SK-N-SH (cell line): ENCODE data around the gene GSTO1. TPM values are rescaled to one million over a fixed set of nuclear protein-coding genes. Genes with fewer than 3 reads are reported as not detected.

Source experiments
- CTCF ChIA-PET: fragments of 300-600, 350-600 bp; formaldehyde crosslinking; extraction: SDS; loops from one replicate; lab custom pipeline; 2021; lab: Yijun Ruan, JAX
- POLR2A ChIA-PET: fragments of 350-600 bp; sonication (Branson Sonifier 250); formaldehyde crosslinking; extraction: SDS; loops from one replicate; lab custom pipeline; 2020; ENCODE audit warnings: antibody characterized with exemption, inconsistent platforms; lab: Yijun Ruan, JAX
- DNase-seq: peaks from one replicate; pipeline ENCODE4 v3.0.0; 2012
- H2AFZ ChIP-seq: fragments of 200-600 bp; sonication (generic); 2 replicates; pipeline ENCODE4 v1.8.1; 2016; ENCODE audit warnings: antibody characterized with exemption, mild to moderate bottlenecking, low read depth
- H3F3A ChIP-seq: fragments of 200-600 bp; sonication (generic); replicated peaks from 2 replicates; pipeline ENCODE3; 2016; ENCODE audit warnings: antibody characterized with exemption, mild to moderate bottlenecking; ENCODE audit not compliant: insufficient read depth
- H3K27ac ChIP-seq, 2 experiments: fragments of 200-500 bp in 1 of 2; fragments of 200-600 bp in 1 of 2; sonication (Bioruptor generic) in 1 of 2; sonication (generic), shearing (Covaris generic) in 1 of 2; 2 replicates each; pipeline versions ENCODE4 v1.5.1 to v1.6.1; 2014 to 2016; ENCODE audit warnings: low read depth in 2 of 2, inconsistent platforms in 1 of 2, low read length in 1 of 2, mild to moderate bottlenecking in 1 of 2, mixed read lengths in 1 of 2
- H3K27me3 ChIP-seq: fragments of 200-600 bp; sonication (generic), shearing (Covaris generic); 2 replicates; pipeline ENCODE4 v1.6.1; 2016; ENCODE audit warnings: mixed run types; ENCODE audit not compliant: insufficient read depth
- H3K36me3 ChIP-seq, 2 experiments: fragments of 200-500 bp in 1 of 2; fragments of 200-600 bp in 1 of 2; sonication (Bioruptor generic) in 1 of 2; sonication (generic) in 1 of 2; replicated peaks in 1 of 2; 2 replicates each; pipeline versions ENCODE3 to v1.5.1; 2014 to 2016; ENCODE audit warnings: low read length in 1 of 2, mild to moderate bottlenecking in 1 of 2; ENCODE audit not compliant: insufficient read depth in 2 of 2, control insufficient read depth in 1 of 2
- H3K4me1 ChIP-seq, 2 experiments: fragments of 200-500 bp in 1 of 2; fragments of 200-600 bp in 1 of 2; sonication (Bioruptor generic) in 1 of 2; sonication (generic), shearing (Covaris generic) in 1 of 2; 2 replicates each; pipeline versions ENCODE4 v1.5.1 to v1.6.1; 2014 to 2016; ENCODE audit warnings: low read depth in 1 of 2, low read length in 1 of 2, mixed run types in 1 of 2; ENCODE audit not compliant: insufficient read depth in 2 of 2, control insufficient read depth in 1 of 2
- H3K4me2 ChIP-seq: fragments of 200-600 bp; sonication (generic), shearing (Covaris generic); 2 replicates; pipeline ENCODE4 v1.6.1; 2017; ENCODE audit warnings: mixed run types
- H3K4me3 ChIP-seq, 2 experiments: fragments of 200-500 bp in 1 of 2; fragments of 200-600 bp in 1 of 2; sonication (Bioruptor generic) in 1 of 2; sonication (generic), shearing (Covaris generic) in 1 of 2; 2 replicates each; pipeline versions ENCODE4 v1.5.1 to v1.8.1; 2014 to 2016; ENCODE audit warnings: low read depth in 2 of 2, inconsistent platforms in 1 of 2, low read length in 1 of 2, mild to moderate bottlenecking in 1 of 2, mixed read lengths in 1 of 2, moderate library complexity in 1 of 2
- H3K79me2 ChIP-seq: fragments of 200-600 bp; sonication (generic); 2 replicates; pipeline ENCODE4 v1.8.1; 2017; ENCODE audit warnings: mild to moderate bottlenecking; ENCODE audit not compliant: insufficient read depth
- H3K9ac ChIP-seq: fragments of 200-600 bp; sonication (generic); 2 replicates; pipeline ENCODE4 v1.6.1; 2017; ENCODE audit warnings: mixed run types
- H3K9me2 ChIP-seq: fragments of 200-600 bp; sonication (generic); 2 replicates; pipeline ENCODE4 v1.6.1; 2017; ENCODE audit warnings: mixed run types
- H3K9me3 ChIP-seq: fragments of 200-600 bp; sonication (generic); 2 replicates; pipeline ENCODE4 v1.6.1; 2017; ENCODE audit warnings: mixed run types, mild to moderate bottlenecking, moderate library complexity
- H4K20me1 ChIP-seq: fragments of 200-600 bp; sonication (generic); 2 replicates; pipeline ENCODE4 v1.6.1; 2017; ENCODE audit warnings: mild to moderate bottlenecking, mixed run types; ENCODE audit not compliant: insufficient read depth
- EP300 ChIP-seq, 2 experiments: IDR thresholded peaks; 2 replicates each; pipeline versions ENCODE4 v1.4.0 to v1.6.1; 2012; ENCODE audit warnings: borderline replicate concordance in 1 of 2, low read depth in 1 of 2, low read length in 1 of 2
- EZH2phosphoT487 ChIP-seq: fragments of 200-600 bp; sonication (generic); IDR thresholded peaks from 2 replicates; pipeline ENCODE4 v1.6.1; 2017; ENCODE audit warnings: low read depth, mixed run types, mild to moderate bottlenecking, antibody characterized with exemption, moderate library complexity, borderline replicate concordance
- FOSL2 ChIP-seq: IDR thresholded peaks from 2 replicates; pipeline ENCODE4 v1.4.0; 2012; ENCODE audit warnings: low read depth, mild to moderate bottlenecking, moderate library complexity, borderline replicate concordance
- MEF2A ChIP-seq: IDR thresholded peaks from 2 replicates; pipeline ENCODE4 v1.4.0; 2012; ENCODE audit warnings: low read depth, borderline replicate concordance
- NRF1 ChIP-seq: IDR thresholded peaks from 2 replicates; pipeline ENCODE4 v1.6.1; 2012; ENCODE audit warnings: low read depth, mild to moderate bottlenecking, low read length
- PBX3 ChIP-seq: IDR thresholded peaks from 2 replicates; pipeline ENCODE4; 2012
- REST ChIP-seq: IDR thresholded peaks from 2 replicates; pipeline ENCODE4 v1.6.1; 2012; ENCODE audit warnings: mild to moderate bottlenecking, low read depth, low read length, moderate library complexity
- RFX5 ChIP-seq: IDR thresholded peaks from 2 replicates; pipeline ENCODE4 v1.6.1; 2012; ENCODE audit warnings: mild to moderate bottlenecking, improper control_type of control experiment, low read length
- TAF1 ChIP-seq: IDR thresholded peaks from 2 replicates; pipeline ENCODE4 v1.6.1; 2012; ENCODE audit warnings: low read depth, mild to moderate bottlenecking, low read length, moderate library complexity, borderline replicate concordance
- TCF12 ChIP-seq: IDR thresholded peaks from 2 replicates; pipeline ENCODE4 v1.4.0; 2012
- USF1 ChIP-seq: IDR thresholded peaks from 2 replicates; pipeline ENCODE4 v1.4.0; 2012; ENCODE audit warnings: low read depth, borderline replicate concordance
- WGBS: methylation state at CpG from one replicate; pipeline ENCODE4 v1.1.6; 2017; ENCODE audit warnings: low lambda C conversion rate; 5-methylcytosine and 5-hydroxymethylcytosine counted together
- polyA plus RNA-seq, 3 experiments: library from polyadenylated mRNA; depleted of rRNA; stranded (reverse); fragments of >200 nt; gene quantifications; 2 replicates each; pipeline ENCODE4 v1.2.3, GENCODE V29; 2012

The GSTO1 gene
- polyA plus RNA-seq, 1 of the 3 experiments (the other 2 are of a cell fraction) = 126 TPM

GRCh38 chr10:104250371-104250770 is 4.3 kb upstream of the GSTO1 start:
- CTCF ChIA-PET = interaction anchor here (0.7 kb wide), 1 partner anchor 28 kb away, joined by 3 read pairs; no protein-coding TSS in a partner anchor
- peaks cover 3 to 4% of the 10 kb centered on the region in 2 experiments; a peak in 1 of 4 replicates for H3K4me1 ChIP-seq
- H3K36me3 ChIP-seq = no peaks in the 10 kb centered on the region
- H3F3A ChIP-seq = peaks cover 6% of the 10 kb centered on the region
- no peak for DNase-seq
- H4K20me1 ChIP-seq = no peaks in the 10 kb centered on the region
- H3K4me2 ChIP-seq = no peak overlapping the region
- TF ChIP-seq MEF2A (no peak), TCF12 (no peak), FOSL2 (no peak)
- H3K9me3 ChIP-seq = no peaks in the 10 kb centered on the region
- no peak overlapping the region for H3K9ac ChIP-seq
- no peaks in the 10 kb centered on the region for H3K27me3 ChIP-seq
- no peak overlapping the region for H3K4me3 ChIP-seq
- no peak overlapping the region for H3K27ac ChIP-seq
- POLR2A ChIA-PET = no interaction called here
- 38% methylated on average over 1 of the region's 1 CpG for WGBS
- no peaks in the 10 kb centered on the region for H3K9me2 ChIP-seq
- no peak overlapping the region for H2AFZ ChIP-seq
- H3K79me2 ChIP-seq = peaks cover 14% of the 10 kb centered on the region; the same call in 1 of the 2 replicates

GRCh38 chr10:104251443-104251842 is 3.2 kb upstream of the GSTO1 start:
- 89% methylated on average over 6 of the region's 6 CpGs for WGBS

GRCh38 chr10:104252368-104252767 is 2.3 kb upstream of the GSTO1 start:
- Histone ChIP-seq H3K27ac (no peak overlapping the region), H3K9me2 (no peaks in the 10 kb centered on the region), H3K79me2 (peaks cover 34% of the 10 kb centered on the region), H3K9me3 (no peaks in the 10 kb centered on the region), H2AFZ (no peak overlapping the region), H3K9ac (no peak overlapping the region), H3K4me3 (no peak overlapping the region), H3K4me2 (no peak overlapping the region), H4K20me1 (peaks cover 11% of the 10 kb centered on the region), H3K4me1 (peaks cover 8 to 15% of the 10 kb centered on the region in 2 experiments; a peak in 3 of 4 replicates), H3F3A (peaks cover 18% of the 10 kb centered on the region), H3K27me3 (no peaks in the 10 kb centered on the region), H3K36me3 (peaks cover under 1 to 7% of the 10 kb centered on the region in 2 experiments)
- ChIA-PET POLR2A (no interaction called here), CTCF (interaction anchor here (2.0 to 4.9 kb wide), 2 partner anchors 22 to 39 kb away, joined by 4 to 28 read pairs; no protein-coding TSS in a partner anchor)
- no peak for DNase-seq
- no peak for TF ChIP-seq MEF2A
- no peak for TF ChIP-seq RFX5
- TF ChIP-seq PBX3 = no peak
- TF ChIP-seq EZH2phosphoT487 = no peak
- TF ChIP-seq EP300 (IDR thresholded peaks at IDR 0.05; ENCODE audit: borderline replicate concordance in 1 of 2, low read depth in 1 of 2, low read length in 1 of 2) = no peak
- TF ChIP-seq REST = no peak
- no peak for TF ChIP-seq TAF1

More at GRCh38 chr10:104251443-104251842, 3.2 kb upstream of the GSTO1 start:
- ChIA-PET CTCF (no interaction called here), POLR2A (no interaction called here)
- no peak overlapping the region for H3K4me2 ChIP-seq
- H3K27me3 ChIP-seq = no peaks in the 10 kb centered on the region
- no peak overlapping the region for H3K4me3 ChIP-seq
- peaks cover 6 to 8% of the 10 kb centered on the region in 2 experiments; a peak in 3 of 4 replicates for H3K4me1 ChIP-seq
- no peaks in the 10 kb centered on the region for H3K9me2 ChIP-seq
- no peak overlapping the region for H3K27ac ChIP-seq
- H2AFZ ChIP-seq = no peak overlapping the region
- H3K9ac ChIP-seq = no peak overlapping the region
- no peaks in the 10 kb centered on the region for H3K9me3 ChIP-seq
- peaks cover 17% of the 10 kb centered on the region for H3F3A ChIP-seq
- H3K36me3 ChIP-seq = no peaks in the 10 kb centered on the region
- no peak for DNase-seq
- H3K79me2 ChIP-seq = peaks cover 24% of the 10 kb centered on the region
- TF ChIP-seq EP300 (IDR thresholded peaks at IDR 0.05; ENCODE audit: borderline replicate concordance in 1 of 2, low read depth in 1 of 2, low read length in 1 of 2) (no peak), NRF1 (no peak), PBX3 (no peak), USF1 (no peak)
- H4K20me1 ChIP-seq = peaks cover 2% of the 10 kb centered on the region; the same call in 1 of the 2 replicates
